ENCODE measurements around the gene ABCC10.

ABCC10 gene

GRCh38 chr6:43467752-43468151, 40.4 kb downstream of the ABCC10 start:
- Histone ChIP-seq H3K27ac (no peak overlapping the region), H3K36me3 (no peaks in the 10 kb centered on the region), H4K20me1 (no peaks in the 10 kb centered on the region), H3K4me1 (peaks cover 0 to 6% (median 0%) of the 10 kb centered on the region in 10 experiments; a peak in 5 of 20 replicates), H3K4me3 (no peak overlapping the region), H3K27me3 (no peaks in the 10 kb centered on the region), H3K9me3 (replicated peaks in 1 of 11) (no peaks in the 10 kb centered on the region), H3K4me2 (no peak overlapping the region), H3K9ac (no peak overlapping the region)
- no peak for TF ChIP-seq Cebpa-rat (IDR thresholded peaks at IDR 0.05)

GRCh38 chr6:43468240-43468639, 40.9 kb downstream of the ABCC10 start:
- Histone ChIP-seq H3K4me1 (peaks cover 0 to 6% (median 0%) of the 10 kb centered on the region in 10 experiments; a peak in 5 of 20 replicates), H3K9ac (no peak overlapping the region), H3K36me3 (no peaks in the 10 kb centered on the region), H3K27ac (no peak overlapping the region), H3K9me3 (replicated peaks in 1 of 11) (no peaks in the 10 kb centered on the region), H3K4me2 (no peak overlapping the region), H3K4me3 (no peak overlapping the region), H4K20me1 (no peaks in the 10 kb centered on the region), H3K27me3 (no peaks in the 10 kb centered on the region)
- TF ChIP-seq Cebpa-rat (IDR thresholded peaks at IDR 0.05): no peak

GRCh38 chr6:43468748-43469681, 41.7 kb downstream of the ABCC10 start:
- Histone ChIP-seq H3K9me3 (replicated peaks in 1 of 11) (no peaks in the 10 kb centered on the region), H3K9ac (no peak overlapping the region), H3K4me2 (no peak overlapping the region), H3K27ac (no peak overlapping the region), H3K27me3 (no peaks in the 10 kb centered on the region), H4K20me1 (no peaks in the 10 kb centered on the region), H3K36me3 (no peaks in the 10 kb centered on the region), H3K4me1 (peaks cover 0 to 6% (median 0%) of the 10 kb centered on the region in 10 experiments; a peak in 5 of 20 replicates), H3K4me3 (no peak overlapping the region)
- TF ChIP-seq Cebpa-rat (IDR thresholded peaks at IDR 0.05): no peak

- Histone ChIP-seq H3K4me1 (peaks cover 0 to 6% (median 0%) of the 10 kb centered on the region in 10 experiments; a peak in 5 of 20 replicates), H3K27me3 (no peaks in the 10 kb centered on the region), H3K9ac (no peak overlapping the region), H4K20me1 (no peaks in the 10 kb centered on the region), H3K4me3 (no peak overlapping the region), H3K36me3 (no peaks in the 10 kb centered on the region), H3K27ac (no peak overlapping the region), H3K9me3 (replicated peaks in 1 of 11) (no peaks in the 10 kb centered on the region), H3K4me2 (no peak overlapping the region)
- no peak for TF ChIP-seq Cebpa-rat (IDR thresholded peaks at IDR 0.05)
Measured at GRCh38 chr6:43469947-43470346, 42.6 kb downstream of the ABCC10 start.

GRCh38 chr6:43471399-43471798, 44.1 kb downstream of the ABCC10 start:
- no peaks in the 10 kb centered on the region for H4K20me1 ChIP-seq
- H3K27ac ChIP-seq: no peak overlapping the region
- H3K9me3 ChIP-seq (replicated peaks in 1 of 11): no peaks in the 10 kb centered on the region
- H3K4me1 ChIP-seq: peaks cover 0 to 2% (median 0%) of the 10 kb centered on the region in 10 experiments; a peak in 3 of 20 replicates
- H3K4me3 ChIP-seq: no peak overlapping the region
- no peak for TF ChIP-seq Cebpa-rat (IDR thresholded peaks at IDR 0.05)
- H3K9ac ChIP-seq: no peak overlapping the region
- no peak overlapping the region for H3K4me2 ChIP-seq
- H3K27me3 ChIP-seq: no peaks in the 10 kb centered on the region
- no peaks in the 10 kb centered on the region for H3K36me3 ChIP-seq

- Histone ChIP-seq H3K4me2 (no peak overlapping the region), H4K20me1 (no peaks in the 10 kb centered on the region)
Measured at GRCh38 chr6:43472515-43472914, 45.2 kb downstream of the ABCC10 start.

GRCh38 chr6:43475516-43475915, 48.2 kb downstream of the ABCC10 start:
- no peak for TF ChIP-seq Cebpa-rat (IDR thresholded peaks at IDR 0.05)
- Histone ChIP-seq H3K36me3 (peaks cover 0 to 15% (median 3%) of the 10 kb centered on the region in 11 experiments; a peak in 3 of 22 replicates), H3K4me3 (no peak overlapping the region), H4K20me1 (peaks cover 0 to 7% (median 0%) of the 10 kb centered on the region in 11 experiments; a peak in 6 of 22 replicates), H3K9ac (no peak overlapping the region), H3K9me3 (replicated peaks in 1 of 11) (no peaks in the 10 kb centered on the region), H3K27ac (no peak overlapping the region), H3K4me2 (no peak overlapping the region), H3K4me1 (peaks cover 27 to 38% (median 34%) of the 10 kb centered on the region in 10 experiments), H3K27me3 (no peaks in the 10 kb centered on the region)

More at GRCh38 chr6:43472515-43472914, 45.2 kb downstream of the ABCC10 start:
- Histone ChIP-seq H3K4me1 (peaks cover 0 to 10% (median 7%) of the 10 kb centered on the region in 10 experiments; a peak in 14 of 20 replicates), H3K36me3 (no peaks in the 10 kb centered on the region), H3K4me3 (no peak overlapping the region), H3K27ac (no peak overlapping the region), H3K9me3 (replicated peaks in 1 of 11) (no peaks in the 10 kb centered on the region), H3K9ac (no peak overlapping the region), H3K27me3 (no peaks in the 10 kb centered on the region)
- no peak for TF ChIP-seq Cebpa-rat (IDR thresholded peaks at IDR 0.05)

GRCh38 chr6:43476746-43477145, 49.4 kb downstream of the ABCC10 start:
- Histone ChIP-seq H3K36me3 (peaks cover 0 to 15% (median 4%) of the 10 kb centered on the region in 11 experiments; a peak in 3 of 22 replicates), H3K4me3 (peak overlapping the region; percentile 61 to 80 (median 71)), H3K4me1 (peaks cover 28 to 47% (median 37%) of the 10 kb centered on the region in 10 experiments), H3K27me3 (no peaks in the 10 kb centered on the region), H3K9me3 (replicated peaks in 1 of 11) (no peaks in the 10 kb centered on the region), H3K9ac (peak overlapping the region; percentile 80 to 93 (median 86); a peak in 20 of 22 replicates), H4K20me1 (peaks cover 0 to 19% (median 4%) of the 10 kb centered on the region in 11 experiments; a peak in 11 of 22 replicates), H3K4me2 (peak overlapping the region; percentile 77 to 98 (median 95)), H3K27ac (peak overlapping the region in 6 of 11 experiments; percentile 37 to 87 (median 80); a peak in 7 of 22 replicates)
- TF ChIP-seq Cebpa-rat (IDR thresholded peaks at IDR 0.05): no peak

- peak within 1 kb of the TSS; percentile 68 to 87 (median 80) for H3K27ac ChIP-seq
- peak within 1 kb of the TSS; percentile 88 to 98 (median 95) for H3K4me2 ChIP-seq
- no peak for TF ChIP-seq Cebpa-rat (IDR thresholded peaks at IDR 0.05)
- no peaks in the 10 kb centered on the region for H3K9me3 ChIP-seq (replicated peaks in 1 of 11)
- H3K9ac ChIP-seq: peak within 1 kb of the TSS; percentile 80 to 93 (median 86)
- H3K4me3 ChIP-seq: peak within 1 kb of the TSS; percentile 61 to 80 (median 71)
- no peaks in the 10 kb centered on the region for H3K27me3 ChIP-seq
- H3K36me3 ChIP-seq: peaks cover 0 to 18% (median 5%) of the 10 kb centered on the region in 11 experiments; a peak in 6 of 22 replicates
- peaks cover 28 to 50% (median 37%) of the 10 kb centered on the region in 10 experiments for H3K4me1 ChIP-seq
- H4K20me1 ChIP-seq: peaks cover 0 to 24% (median 9%) of the 10 kb centered on the region in 11 experiments; a peak in 13 of 22 replicates
Measured at GRCh38 chr6:43477235-43478007, 50.1 kb downstream of the ABCC10 start, which contains the start of gene TJAP1. TSS of gene TJAP1 (plus strand) at chr6:43477570. CDS start at chr6:43499002, 21,432 bp downstream.
